CD14-positive monocyte (primary cell): ENCODE data around the gene ALOX15. TPM values are rescaled to one million over a fixed set of nuclear protein-coding genes. Genes with fewer than 3 reads are reported as not detected.

ENCODE experiments used
- DNase-seq, 3 donors: peaks; one replicate each; pipeline ENCODE4 v3.0.0-alpha.2; 2011 to 2022
- H2AFZ ChIP-seq: 2 replicates; pipeline ENCODE4 v1.6.0; 2012; ENCODE audit warnings: mild to moderate bottlenecking, low read depth, low read length, inconsistent platforms; ENCODE audit not compliant: insufficient read depth, poor library complexity, severe bottlenecking
- H3K27ac ChIP-seq, 2 donors: 1 replicate in 1 of 2; 2 replicates in 1 of 2; pipeline ENCODE4 v1.5.1; 2012 to 2013; ENCODE audit warnings: low read length in 2 of 2, control low read depth in 1 of 2, inconsistent platforms in 1 of 2, low read depth in 1 of 2, mild to moderate bottlenecking in 1 of 2
- H3K27me3 ChIP-seq, 2 donors: one replicate each; pipeline versions ENCODE4 v1.6.0 to v1.6.1; 2011 to 2013; ENCODE audit warnings: low read length in 2 of 2; ENCODE audit not compliant: control insufficient read depth in 2 of 2, insufficient read depth in 2 of 2
- H3K36me3 ChIP-seq, 2 donors: replicated peaks in 1 of 2; 1 replicate in 1 of 2; 2 replicates in 1 of 2; pipeline versions ENCODE4 v1.5.1 to v1.6.1; 2012 to 2013; ENCODE audit warnings: low read length in 2 of 2, control low read depth in 1 of 2, inconsistent platforms in 1 of 2, mild to moderate bottlenecking in 1 of 2; ENCODE audit not compliant: insufficient read depth in 2 of 2, control insufficient read depth in 1 of 2
- H3K4me1 ChIP-seq, 2 donors: 1 replicate in 1 of 2; 2 replicates in 1 of 2; pipeline versions ENCODE4 v1.5.1 to v1.6.1; 2012 to 2013; ENCODE audit warnings: low read length in 2 of 2, control low read depth in 1 of 2, inconsistent platforms in 1 of 2, mild to moderate bottlenecking in 1 of 2, moderate library complexity in 1 of 2; ENCODE audit not compliant: insufficient read depth in 2 of 2, control insufficient read depth in 1 of 2
- H3K4me2 ChIP-seq: replicated peaks from 2 replicates; pipeline ENCODE3; 2012; ENCODE audit warnings: low read length, moderate library complexity, mild to moderate bottlenecking; ENCODE audit not compliant: poor library complexity, severe bottlenecking; ENCODE audit errors: extremely low read depth
- H3K4me3 ChIP-seq, 3 experiments: fragments of 200-600 bp in 1 of 3; sonication (generic) in 1 of 3; replicated peaks in 1 of 3; 1 replicate in 2 of 3; 2 replicates in 1 of 3; pipeline ENCODE4 v1.5.1; 2011 to 2013; ENCODE audit warnings: low read length in 3 of 3, mild to moderate bottlenecking in 3 of 3, control low read depth in 2 of 3, low read depth in 2 of 3, inconsistent platforms in 1 of 3, moderate library complexity in 1 of 3
- H3K79me2 ChIP-seq: 2 replicates; pipeline ENCODE4 v1.6.0; 2012; ENCODE audit warnings: mild to moderate bottlenecking, control low read depth, inconsistent platforms, low read length, moderate library complexity; ENCODE audit not compliant: insufficient read depth
- H3K9ac ChIP-seq: 2 replicates; pipeline ENCODE4 v1.6.0; 2017; ENCODE audit warnings: low read length, mild to moderate bottlenecking; ENCODE audit not compliant: insufficient read depth, poor library complexity, severe bottlenecking
- H3K9me3 ChIP-seq, 2 donors: replicated peaks in 1 of 2; 1 replicate in 1 of 2; 2 replicates in 1 of 2; pipeline versions ENCODE4 v1.5.1 to v1.6.1; 2012 to 2013; ENCODE audit warnings: low read length in 2 of 2, control low read depth in 1 of 2; ENCODE audit not compliant: control insufficient read depth in 1 of 2, insufficient read depth in 1 of 2
- H4K20me1 ChIP-seq: 2 replicates; pipeline ENCODE4 v1.6.0; 2012; ENCODE audit warnings: mild to moderate bottlenecking, low read length, control low read depth, moderate library complexity; ENCODE audit not compliant: insufficient read depth
- H3K27ac Mint-ChIP-seq, 7 donors: one replicate each; pipeline ENCODE4 v1.8.0; 2020; ENCODE audit warnings: mild to moderate bottlenecking in 7 of 7, mixed read lengths in 7 of 7, moderate library complexity in 6 of 7, inconsistent platforms in 2 of 7
- H3K27me3 Mint-ChIP-seq, 3 donors: one replicate each; pipeline ENCODE4 v1.8.0; 2021 to 2022; ENCODE audit warnings: low read depth in 3 of 3, mild to moderate bottlenecking in 3 of 3, mixed read lengths in 3 of 3, moderate library complexity in 3 of 3, inconsistent platforms in 1 of 3
- H3K36me3 Mint-ChIP-seq, 2 donors: one replicate each; pipeline ENCODE4 v1.8.0; 2020; ENCODE audit warnings: mixed read lengths in 2 of 2, inconsistent platforms in 1 of 2, mild to moderate bottlenecking in 1 of 2
- H3K4me1 Mint-ChIP-seq: one replicate; pipeline ENCODE4 v1.8.0; 2020; ENCODE audit warnings: mild to moderate bottlenecking, mixed read lengths
- H3K4me3 Mint-ChIP-seq, 2 donors: one replicate each; pipeline ENCODE4 v1.8.0; 2020; ENCODE audit warnings: mild to moderate bottlenecking in 2 of 2, mixed read lengths in 2 of 2, moderate library complexity in 1 of 2
- H3K9me3 Mint-ChIP-seq, 7 donors: one replicate each; pipeline ENCODE4 v1.8.0; 2020 to 2022; ENCODE audit warnings: mixed read lengths in 7 of 7, mild to moderate bottlenecking in 6 of 7, moderate library complexity in 6 of 7, inconsistent platforms in 2 of 7
- CTCF ChIP-seq: fragments of 200-600 bp; IDR thresholded peaks from one replicate; pipeline ENCODE4 v1.8.0; 2022; ENCODE audit warnings: antibody characterized with exemption, mild to moderate bottlenecking
- WGBS: methylation state at CpG from one replicate; pipeline ENCODE4 v1.1.5; 2013; ENCODE audit warnings: missing lambda C conversion rate; ENCODE audit not compliant: insufficient coverage; 5-methylcytosine and 5-hydroxymethylcytosine counted together
- intact Hi-C, 2 donors: fragments of 100-400 bp; cut with micrococcal nuclease; formaldehyde crosslinking; loops; one replicate each; pipeline versions ENCODE4 v1.15.0 to v1.15.1; 2023
- polyA plus RNA-seq, 3 donors: library from polyadenylated mRNA; depleted of rRNA in 1 of 3; unstranded in 2 of 3; stranded (reverse) in 1 of 3; fragments of 300-500 nt in 2 of 3; fragments of >200 nt in 1 of 3; fragmentation: Illumina TruSeq in 2 of 3; gene quantifications; 1 replicate in 2 of 3; 2 replicates in 1 of 3; pipeline ENCODE4 v1.2.3, GENCODE V29; 2012 to 2021

Gene ALOX15
- polyA plus RNA-seq, 3 donors: 0.05 to 0.13 TPM; not detected in 1

- DNase-seq: no peak
- Histone ChIP-seq H3K36me3 (no peaks in the 10 kb centered on the region), H3K79me2 (no peaks in the 10 kb centered on the region), H3K9me3 (peaks cover 0 to 4% of the 10 kb centered on the region in 2 donors), H2AFZ (no peak overlapping the region), H3K4me3 (no peak overlapping the region), H3K27ac (no peak overlapping the region), H3K4me1 (peaks cover 1 to 6% of the 10 kb centered on the region in 2 donors), H4K20me1 (no peaks in the 10 kb centered on the region), H3K27me3 (peaks cover 5 to 29% of the 10 kb centered on the region in 2 donors), H3K4me2 (no peak overlapping the region), H3K9ac (no peak overlapping the region)
- Mint-ChIP-seq H3K9me3 (peaks cover 0 to 4% (median 0%) of the 10 kb centered on the region in 7 donors), H3K36me3 (peaks cover 0 to 1% of the 10 kb centered on the region in 2 donors), H3K4me3 (no peak overlapping the region), H3K27me3 (peaks cover 33 to 46% (median 34%) of the 10 kb centered on the region in 3 donors), H3K4me1 (no peaks in the 10 kb centered on the region), H3K27ac (no peak overlapping the region)
- intact Hi-C loops: no loop called here
- TF ChIP-seq CTCF: no peak
- WGBS: 92% methylated on average over 5 of the region's 22 CpGs
Measured at GRCh38 chr17:4588898-4589625, 52.4 kb downstream of the ALOX15 start.

GRCh38 chr17:4588391-4588790 is 53.1 kb downstream of the ALOX15 start:
- Mint-ChIP-seq H3K4me1 (peaks cover 3% of the 10 kb centered on the region), H3K27ac (peak overlapping the region in 1 of 7 donors; percentile 5)
- H3K4me2 ChIP-seq: no peak overlapping the region

More at GRCh38 chr17:4588391-4588790, 53.1 kb downstream of the ALOX15 start:
- no peak for DNase-seq
- no peaks in the 10 kb centered on the region for H3K79me2 ChIP-seq
- Mint-ChIP-seq H3K27me3 (peaks cover 40 to 52% (median 41%) of the 10 kb centered on the region in 3 donors), H3K9me3 (peaks cover 0 to 4% (median 3%) of the 10 kb centered on the region in 7 donors), H3K36me3 (peaks cover 0 to 1% of the 10 kb centered on the region in 2 donors), H3K4me3 (peak overlapping the region in 1 of 2 donors; percentile 33)
- H3K9ac ChIP-seq: no peak overlapping the region
- peaks cover 5 to 10% of the 10 kb centered on the region in 2 donors for H3K4me1 ChIP-seq
- peaks cover 0 to 10% of the 10 kb centered on the region in 2 donors for H3K9me3 ChIP-seq
- H2AFZ ChIP-seq: no peak overlapping the region
- H4K20me1 ChIP-seq: no peaks in the 10 kb centered on the region
- 80% methylated on average over 9 of the region's 11 CpGs for WGBS
- H3K27me3 ChIP-seq: peaks cover 12 to 36% of the 10 kb centered on the region in 2 donors
- intact Hi-C loops: no loop called here
- no peak overlapping the region for H3K4me3 ChIP-seq
- no peaks in the 10 kb centered on the region for H3K36me3 ChIP-seq
- no peak for TF ChIP-seq CTCF
- H3K27ac ChIP-seq: no peak overlapping the region
